ENCODE results near the gene PVALEF.
A peak's percentile ranks its signal among the peaks of the same experiment; 100 is the strongest.

PVALEF gene

GRCh38 chr17:81218991-81219390 lies 53.7 kb downstream of the PVALEF start:
- H3K36me3 ChIP-seq: peaks cover 5% of the 10 kb centered on the region
- TF ChIP-seq CTCF (IDR thresholded peaks at IDR 0.05; ENCODE audit: low read depth, low read length): no peak
- H3K4me1 ChIP-seq: no peaks in the 10 kb centered on the region
- DNase-seq: no peak
- H3K4me3 ChIP-seq (ENCODE audit: low read depth, low read length): no peak overlapping the region
- H3K9me3 ChIP-seq: no peaks in the 10 kb centered on the region
- H3K27me3 ChIP-seq: no peaks in the 10 kb centered on the region

GRCh38 chr17:81219476-81220180 lies 54.3 kb downstream of the PVALEF start:
- H3K4me3 ChIP-seq (ENCODE audit: low read depth, low read length): no peak overlapping the region
- TF ChIP-seq CTCF (IDR thresholded peaks at IDR 0.05; ENCODE audit: low read depth, low read length): no peak

DNA sequence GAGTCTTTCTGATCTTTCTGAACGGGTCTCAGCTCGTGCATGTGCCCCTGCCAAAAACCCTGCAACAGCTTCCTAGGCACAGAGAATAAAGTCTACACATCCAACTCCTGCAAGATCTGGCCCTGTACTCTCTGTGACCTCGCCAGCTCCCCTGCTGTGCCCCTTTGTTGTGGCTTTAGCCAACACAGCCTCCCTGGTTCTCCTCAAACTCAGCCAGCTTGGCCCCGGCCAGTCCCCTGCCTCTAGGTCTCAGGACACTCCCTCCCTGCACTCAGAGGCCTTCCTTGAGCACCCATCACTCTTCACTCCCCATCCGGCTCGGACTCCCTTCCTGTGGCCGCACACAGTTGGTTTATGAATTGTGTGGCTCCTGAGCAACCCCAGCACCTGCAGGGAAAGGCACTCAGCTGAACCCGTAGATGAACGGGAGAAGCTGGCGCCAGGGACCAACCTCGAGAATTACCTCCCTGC lies 56.1 kb downstream of the PVALEF start:
- no peak overlapping the region; the same call in 1 of the 2 replicates for H3K4me3 ChIP-seq (ENCODE audit: low read depth, low read length)
- no peaks in the 10 kb centered on the region for H3K27me3 ChIP-seq
- H3K4me1 ChIP-seq: no peaks in the 10 kb centered on the region
- no peak for DNase-seq
- TF ChIP-seq CTCF (IDR thresholded peaks at IDR 0.05; ENCODE audit: low read depth, low read length): no peak
- H3K9me3 ChIP-seq: no peaks in the 10 kb centered on the region
- H3K36me3 ChIP-seq: peaks cover 5% of the 10 kb centered on the region

More at GRCh38 chr17:81219476-81220180, 54.3 kb downstream of the PVALEF start:
- H3K9me3 ChIP-seq: no peaks in the 10 kb centered on the region
- H3K27me3 ChIP-seq: no peaks in the 10 kb centered on the region
- no peaks in the 10 kb centered on the region for H3K4me1 ChIP-seq
- no peak for DNase-seq
- peaks cover 5% of the 10 kb centered on the region for H3K36me3 ChIP-seq

GRCh38 chr17:81221842-81222619 lies 56.7 kb downstream of the PVALEF start:
- peaks cover 5% of the 10 kb centered on the region for H3K36me3 ChIP-seq
- no peak for DNase-seq

DNA sequence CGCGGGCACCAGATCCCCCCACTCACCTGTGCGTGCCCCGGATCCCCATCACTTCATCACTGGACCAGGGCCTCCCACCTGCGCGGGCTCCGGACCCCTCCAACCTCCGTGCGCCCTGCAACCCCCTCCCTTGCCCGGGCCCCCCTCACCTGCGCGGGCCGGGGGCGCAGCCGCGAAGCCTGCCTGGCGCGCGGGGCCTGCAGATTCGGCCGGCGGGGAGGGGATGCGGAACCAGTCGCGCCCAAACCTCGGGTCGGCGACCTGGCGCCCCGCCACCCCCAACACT lies 57.3 kb downstream of the PVALEF start:
- no peaks in the 10 kb centered on the region for H3K27me3 ChIP-seq
- H3K9me3 ChIP-seq: no peaks in the 10 kb centered on the region
- peaks cover 5% of the 10 kb centered on the region for H3K36me3 ChIP-seq
- no peak for TF ChIP-seq CTCF (IDR thresholded peaks at IDR 0.05; ENCODE audit: low read depth, low read length)
- DNase-seq: no peak
- no peaks in the 10 kb centered on the region for H3K4me1 ChIP-seq
- peak overlapping the region; percentile 65 for H3K4me3 ChIP-seq (ENCODE audit: low read depth, low read length)

More at GRCh38 chr17:81221842-81222619, 56.7 kb downstream of the PVALEF start:
- Histone ChIP-seq H3K9me3 (no peaks in the 10 kb centered on the region), H3K27me3 (no peaks in the 10 kb centered on the region), H3K4me3 (ENCODE audit: low read depth, low read length) (peak overlapping the region; percentile 65), H3K4me1 (no peaks in the 10 kb centered on the region)
- TF ChIP-seq CTCF (IDR thresholded peaks at IDR 0.05; ENCODE audit: low read depth, low read length): no peak
